Right cardiac atrium (tissue), 5 donors: ENCODE data around the gene NTNG2. TPM values are rescaled to one million over a fixed set of nuclear protein-coding genes. Genes with fewer than 3 reads are reported as not detected.

Experiments
- ATAC-seq, 2 donors: fragments of 200-7000 bp; cut with Tn5 transposase; one replicate each; pipeline versions ENCODE4 v1.8.0 to v1.9.1; 2020; ENCODE audit warnings: moderate library complexity in 2 of 2, mild to moderate bottlenecking in 1 of 2
- DNase-seq, 3 donors: peaks; one replicate each; pipeline ENCODE4 v3.0.0-alpha.2; 2020
- H3K27ac ChIP-seq: one replicate; pipeline ENCODE4 v1.5.1; 2013; ENCODE audit warnings: mild to moderate bottlenecking, low read length, control low read depth, moderate library complexity
- H3K27me3 ChIP-seq: one replicate; pipeline ENCODE4 v1.6.1; 2013; ENCODE audit not compliant: control insufficient read depth, insufficient read depth
- H3K4me1 ChIP-seq: one replicate; pipeline ENCODE4 v1.6.1; 2013; ENCODE audit warnings: low read length; ENCODE audit not compliant: control insufficient read depth, insufficient read depth
- H3K4me3 ChIP-seq: one replicate; pipeline ENCODE4 v1.5.1; 2013; ENCODE audit warnings: low read length, control low read depth
- H3K9me3 ChIP-seq: one replicate; pipeline ENCODE4 v1.6.1; 2013; ENCODE audit warnings: low read length; ENCODE audit not compliant: control insufficient read depth
- WGBS: extraction: QIAGEN DNeasy Blood & Tissue Kit; methylation state at CpG from one replicate; pipeline ENCODE4 v1.1.7; 2013; 5-methylcytosine and 5-hydroxymethylcytosine counted together
- intact Hi-C, 4 donors: fragments of 100-400 bp; cut with DNase I; formaldehyde crosslinking; loops; one replicate each; pipeline versions ENCODE4 v1.11.0 to v1.14.0; 2022 to 2023
- polyA plus RNA-seq: library from polyadenylated mRNA; stranded (reverse); fragments of 200-250 nt; gene quantifications from one replicate; pipeline ENCODE4 v1.2.3, GENCODE V29; 2013
- total RNA-seq, 4 donors: library from RNA; stranded (reverse); fragmentation: NEBNext Ultra II Directional; extraction: Animal tissue kit (Norgen Biotek cat#: 25700); gene quantifications; one replicate each; pipeline ENCODE4 v1.2.1, GENCODE V29; 2021
- donor health status: healthy with polysubstance abuse.
- donor health status: DM: no; HTN: yes; CAD: no.
- donor health status: DM: no; HTN: no; CAD: no.
- donor health status: DM: no; HTN: yes; CAD: no; lungs with severe emphysema.
- donor health status: DM: yes; HTN: yes; CAD: no.

Gene NTNG2
- total and polyA plus RNA-seq, 5 donors, result 8.6 to 27.4 (median 14.6) TPM

DNA sequence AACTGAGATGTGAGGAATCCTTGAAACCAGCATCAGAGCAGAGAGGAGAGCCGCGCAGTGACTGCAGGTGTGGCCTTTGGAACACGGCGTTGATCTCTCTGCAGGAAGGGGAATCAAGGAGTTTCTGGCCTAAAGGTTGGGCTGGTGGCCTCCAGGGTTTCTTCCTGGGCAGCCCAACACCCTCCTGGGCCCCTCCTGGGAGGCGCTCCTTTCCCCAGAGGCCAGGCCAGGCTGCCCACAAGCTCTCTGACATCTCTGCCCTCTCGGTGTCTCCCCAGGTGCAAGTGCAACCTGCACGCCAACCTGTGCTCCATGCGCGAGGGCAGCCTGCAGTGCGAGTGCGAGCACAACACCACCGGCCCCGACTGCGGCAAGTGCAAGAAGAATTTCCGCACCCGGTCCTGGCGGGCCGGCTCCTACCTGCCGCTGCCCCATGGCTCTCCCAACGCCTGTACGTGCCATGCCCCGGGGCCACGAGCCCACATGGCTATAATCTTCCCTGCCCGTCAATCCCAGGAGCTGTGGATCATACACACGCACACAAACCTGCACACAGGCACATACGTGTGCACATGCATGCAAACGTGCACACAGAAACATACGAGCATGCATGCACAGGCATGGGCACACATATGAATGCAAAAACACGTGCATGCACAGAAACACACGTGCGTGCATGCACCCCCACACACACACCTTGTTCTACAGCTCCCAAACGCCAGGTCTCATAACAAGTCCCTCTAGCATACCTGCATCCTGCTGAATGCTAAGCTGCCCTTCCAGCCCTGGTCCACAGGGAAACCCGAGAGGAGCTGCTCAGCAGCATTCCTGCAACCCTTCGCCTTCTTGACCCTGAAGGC lies 64.9 kb downstream of the NTNG2 start:
- H3K27ac ChIP-seq, result no peak overlapping the region
- H3K4me1 ChIP-seq, result peaks cover 2% of the 10 kb centered on the region
- intact Hi-C loops, result no loop called here
- DNase-seq (peak in 1 of 3 donors; percentile 6), ATAC-seq (no peak)
- H3K9me3 ChIP-seq, result no peaks in the 10 kb centered on the region
- 85% methylated on average over 34 of the region's 34 CpGs for WGBS
- H3K27me3 ChIP-seq, result no peaks in the 10 kb centered on the region
- H3K4me3 ChIP-seq, result no peak overlapping the region

DNA sequence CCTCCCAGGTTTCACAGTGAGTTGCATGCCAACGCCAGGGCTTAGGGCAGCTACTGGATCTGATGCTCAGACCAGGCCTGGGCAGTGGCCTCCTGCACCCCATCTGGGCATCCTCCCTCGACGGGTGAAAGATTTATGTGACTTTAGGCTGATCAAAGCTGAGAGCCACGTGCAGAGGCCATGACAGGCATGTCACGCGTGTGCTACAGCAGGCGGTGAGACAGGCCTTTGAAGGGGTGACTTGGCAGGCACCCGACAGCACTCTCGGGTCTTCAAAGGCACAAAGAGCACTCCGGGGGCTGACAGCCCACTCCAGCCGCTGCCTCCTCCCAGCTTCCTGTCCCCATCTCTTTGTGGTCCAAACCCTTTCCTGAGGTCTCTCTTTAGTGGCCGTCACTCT lies 66.2 kb downstream of the NTNG2 start:
- WGBS, result 49% methylated on average over 12 of the region's 12 CpGs
- Histone ChIP-seq H3K27me3 (no peaks in the 10 kb centered on the region), H3K9me3 (no peaks in the 10 kb centered on the region), H3K27ac (no peak overlapping the region), H3K4me1 (peaks cover 2% of the 10 kb centered on the region), H3K4me3 (no peak overlapping the region)
- DNase-seq (peak in 1 of 3 donors; percentile 25), ATAC-seq (no peak)
- intact Hi-C loops, result no loop called here

DNA sequence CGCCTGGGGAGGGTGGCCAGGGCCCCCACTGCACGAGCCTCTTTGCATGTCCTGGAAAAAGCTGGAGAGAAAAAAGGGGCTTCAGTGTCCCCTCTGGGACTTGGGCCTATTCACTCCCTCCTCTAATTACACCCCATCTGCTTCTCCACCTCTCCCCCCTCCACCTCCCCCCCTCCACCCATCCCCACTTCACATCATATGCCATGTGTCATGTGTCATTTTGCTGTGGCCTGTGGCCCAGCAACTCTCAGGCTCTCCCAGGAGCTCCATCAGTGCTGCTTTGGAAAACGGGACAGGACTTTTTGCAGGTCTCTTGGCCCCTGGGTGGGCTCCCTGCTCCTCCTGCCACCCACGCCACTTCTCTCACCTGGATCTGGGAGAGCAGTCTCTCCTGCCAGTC lies 68.7 kb downstream of the NTNG2 start:
- ATAC-seq, result no peak
- no peaks in the 10 kb centered on the region for H3K9me3 ChIP-seq
- no peaks in the 10 kb centered on the region for H3K27me3 ChIP-seq
- no peak for DNase-seq
- no peak overlapping the region for H3K27ac ChIP-seq
- H3K4me3 ChIP-seq, result no peak overlapping the region
- 75% methylated on average over 4 of the region's 4 CpGs for WGBS
- H3K4me1 ChIP-seq, result peaks cover 2% of the 10 kb centered on the region
- intact Hi-C loops, result no loop called here

DNA sequence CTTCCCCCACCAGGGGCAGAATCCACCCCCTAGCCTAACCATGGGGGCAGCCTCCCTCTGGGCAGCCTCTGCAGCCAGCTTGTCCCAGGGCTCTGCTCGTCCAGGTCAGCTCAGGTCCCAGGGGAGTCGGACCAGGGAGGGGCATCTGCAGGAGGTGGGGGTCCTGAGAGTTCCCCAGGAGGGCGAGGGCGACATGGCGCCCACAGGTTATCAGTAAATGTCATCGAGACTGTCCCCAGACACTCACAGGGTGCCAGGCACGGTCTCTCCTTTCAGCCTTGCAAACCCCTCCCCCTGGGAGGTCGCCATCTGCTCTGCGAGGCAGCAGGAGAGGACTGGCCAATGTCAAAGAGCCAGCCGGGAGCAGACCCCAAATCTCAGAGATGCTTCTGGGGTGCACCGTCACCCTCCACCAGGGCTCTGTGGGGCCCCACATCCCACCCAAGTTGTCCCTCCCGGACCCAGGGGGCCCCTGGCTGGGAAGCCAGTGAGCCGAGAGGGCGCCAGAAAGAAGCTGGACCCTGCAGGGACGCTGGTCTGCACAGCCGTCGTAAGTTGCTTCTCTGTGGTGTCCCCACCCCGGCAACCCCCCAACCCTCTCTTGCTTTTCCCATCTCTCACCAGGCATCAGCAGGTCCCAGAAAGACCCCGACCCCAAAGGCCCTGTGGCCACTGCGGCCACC lies 69.3 kb downstream of the NTNG2 start:
- Histone ChIP-seq H3K4me1 (peaks cover 2% of the 10 kb centered on the region), H3K27ac (no peak overlapping the region), H3K27me3 (no peaks in the 10 kb centered on the region), H3K4me3 (no peak overlapping the region), H3K9me3 (no peaks in the 10 kb centered on the region)
- no peak for ATAC-seq
- 54% methylated on average over 20 of the region's 20 CpGs for WGBS
- intact Hi-C loops, result no loop called here
- DNase-seq, result no peak

- no peak for DNase-seq
- Histone ChIP-seq H3K9me3 (no peaks in the 10 kb centered on the region), H3K4me1 (peaks cover 2% of the 10 kb centered on the region), H3K27ac (no peak overlapping the region), H3K4me3 (no peak overlapping the region), H3K27me3 (no peaks in the 10 kb centered on the region)
- intact Hi-C loops, result no loop called here
- no peak for ATAC-seq
- WGBS, result 83% methylated on average over 3 of the region's 3 CpGs
Observed at GRCh38 chr9:132232522-132232921, 70.7 kb downstream of the NTNG2 start.

DNA sequence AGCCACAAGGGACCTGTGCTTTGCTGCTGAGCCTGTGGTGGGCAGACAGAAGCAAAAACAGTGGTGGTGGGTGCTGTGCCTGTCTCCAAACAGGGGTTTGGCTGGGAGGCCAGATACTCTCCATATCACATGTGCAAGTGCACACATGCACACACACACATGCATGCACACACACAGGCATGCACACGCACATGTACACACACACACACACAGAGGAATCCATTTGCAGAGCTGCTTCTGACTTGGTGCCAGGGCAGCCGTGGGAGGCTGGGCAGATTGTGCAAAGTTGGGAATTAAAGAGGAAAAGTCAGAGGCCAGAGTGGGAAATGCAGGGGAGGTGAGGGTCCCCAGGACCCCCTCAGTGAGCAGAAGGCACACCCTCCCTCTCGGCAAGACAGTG lies 71.3 kb downstream of the NTNG2 start:
- H3K9me3 ChIP-seq, result no peaks in the 10 kb centered on the region
- WGBS, result 52% methylated on average over 3 of the region's 3 CpGs
- no peak for ATAC-seq
- H3K27me3 ChIP-seq, result no peaks in the 10 kb centered on the region
- H3K4me1 ChIP-seq, result peaks cover 2% of the 10 kb centered on the region
- no peak overlapping the region for H3K27ac ChIP-seq
- no peak for DNase-seq
- intact Hi-C loops, result no loop called here
- H3K4me3 ChIP-seq, result no peak overlapping the region

DNA sequence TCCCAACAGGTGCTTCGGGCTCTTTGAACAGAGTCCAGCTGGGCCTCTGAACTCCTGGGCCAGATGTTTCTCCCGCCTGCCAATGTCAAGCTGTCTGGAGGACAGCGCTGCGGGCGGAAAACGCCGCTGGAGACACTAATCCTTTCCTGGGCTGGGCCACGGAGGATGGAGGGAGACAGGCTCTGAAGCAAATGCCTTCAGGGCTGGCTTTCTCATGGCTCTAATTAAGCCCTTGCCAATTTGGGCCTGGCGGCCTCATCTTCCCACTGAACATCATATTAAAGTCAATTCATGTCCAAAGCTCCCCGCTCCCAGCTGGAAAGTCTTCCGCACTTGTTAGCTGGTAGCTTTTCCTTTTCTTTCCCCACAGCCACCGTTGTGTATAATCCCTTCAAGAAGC lies 72.7 kb downstream of the NTNG2 start:
- no peak for DNase-seq
- Histone ChIP-seq H3K27me3 (no peaks in the 10 kb centered on the region), H3K4me3 (no peak overlapping the region), H3K9me3 (no peaks in the 10 kb centered on the region), H3K4me1 (peaks cover 2% of the 10 kb centered on the region), H3K27ac (no peak overlapping the region)
- intact Hi-C loops, result no loop called here
- no peak for ATAC-seq
- 63% methylated on average over 12 of the region's 12 CpGs for WGBS

DNA sequence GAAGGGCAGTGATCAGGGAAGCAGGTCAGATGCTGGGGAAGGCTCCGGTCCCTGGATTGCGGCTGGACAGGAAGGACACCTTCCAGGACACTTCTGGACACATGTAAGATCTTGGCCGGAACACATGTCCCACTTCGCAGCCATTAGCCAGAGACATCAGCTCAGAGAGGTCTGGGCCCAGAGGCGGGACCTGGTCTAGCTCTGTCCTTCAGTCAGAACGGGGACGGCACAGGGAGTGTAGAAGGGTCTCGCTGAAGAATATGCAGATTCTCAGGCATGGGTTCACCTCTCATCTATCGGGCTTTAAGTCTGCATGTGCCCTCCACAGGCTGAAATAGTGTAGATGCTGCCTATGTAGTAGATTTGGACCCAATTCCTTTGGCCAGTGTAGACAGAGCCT lies 73.3 kb downstream of the NTNG2 start:
- intact Hi-C loops, result loop anchor here in 2 of 4 donors (5.0 kb wide), 3 partner anchors 63 to 473 kb away; no protein-coding TSS in a partner anchor
- no peaks in the 10 kb centered on the region for H3K9me3 ChIP-seq
- ATAC-seq, result no peak

DNA sequence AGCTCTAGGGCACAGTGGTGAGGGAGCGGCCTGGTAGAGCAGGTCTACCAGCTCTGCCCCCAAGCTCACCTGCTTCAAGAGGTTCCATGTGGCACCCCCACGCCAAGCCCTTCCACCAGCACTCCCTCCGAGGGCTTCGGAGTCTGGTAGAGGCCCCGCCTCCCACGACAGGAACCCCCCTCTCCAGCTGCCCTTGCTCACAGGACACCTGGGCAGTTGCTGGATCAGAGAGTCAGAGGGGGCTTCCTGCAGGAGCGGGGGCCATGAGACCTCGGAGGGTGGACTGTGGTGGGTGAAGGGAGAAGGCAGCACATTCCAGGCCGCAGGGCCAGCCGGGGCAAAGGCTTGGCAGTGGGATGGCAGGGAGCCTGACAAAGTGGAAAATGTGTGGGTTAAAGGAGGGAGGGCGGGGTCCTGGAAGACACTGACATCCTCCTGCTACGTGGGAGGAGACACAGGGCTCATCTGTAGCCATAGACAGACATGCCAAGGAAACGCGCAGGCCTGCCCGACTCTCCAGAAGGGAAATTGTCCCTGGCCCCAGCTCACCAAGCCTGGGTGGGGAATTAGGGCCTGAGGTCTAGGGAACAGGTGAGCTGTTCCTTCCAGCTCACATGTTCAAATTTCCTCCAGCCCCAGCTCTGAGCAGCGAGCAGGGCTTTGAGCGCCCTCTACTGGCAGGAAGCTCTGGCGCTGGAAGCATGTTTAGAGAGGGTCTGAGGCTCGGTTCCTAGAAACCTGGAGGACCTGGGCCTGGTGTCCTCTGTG lies 74.2 kb downstream of the NTNG2 start:
- DNase-seq (peak; percentile 75 to 91 (median 89)), ATAC-seq (no peak)
- no peaks in the 10 kb centered on the region for H3K9me3 ChIP-seq
- no peak overlapping the region for H3K4me3 ChIP-seq
- H3K4me1 ChIP-seq, result peaks cover 2% of the 10 kb centered on the region
- intact Hi-C loops, result loop anchor here in 2 of 4 donors (5.0 kb wide), 3 partner anchors 64 to 474 kb away; no protein-coding TSS in a partner anchor
- no peaks in the 10 kb centered on the region for H3K27me3 ChIP-seq
- no peak overlapping the region for H3K27ac ChIP-seq
- 42% methylated on average over 19 of the region's 19 CpGs for WGBS

More for the DNA sequence above, 73.3 kb downstream of the NTNG2 start:
- peaks cover 2% of the 10 kb centered on the region for H3K4me1 ChIP-seq
- no peak overlapping the region for H3K27ac ChIP-seq
- WGBS, result 78% methylated on average over 9 of the region's 9 CpGs
- no peaks in the 10 kb centered on the region for H3K27me3 ChIP-seq
- no peak overlapping the region for H3K4me3 ChIP-seq
- no peak for DNase-seq

- no peaks in the 10 kb centered on the region for H3K27me3 ChIP-seq
- ATAC-seq (no peak), DNase-seq (no peak)
- no peaks in the 10 kb centered on the region for H3K4me1 ChIP-seq
- intact Hi-C loops, result loop anchor here in 2 of 4 donors (5.0 kb wide), 3 partner anchors 64 to 474 kb away; no protein-coding TSS in a partner anchor
- H3K27ac ChIP-seq, result no peak overlapping the region
- 43% methylated on average over 18 of the region's 18 CpGs for WGBS
- H3K4me3 ChIP-seq, result no peak overlapping the region
- no peaks in the 10 kb centered on the region for H3K9me3 ChIP-seq
Observed at GRCh38 chr9:132236662-132237311, 74.9 kb downstream of the NTNG2 start.
